K562 (cell line): ENCODE results near the gene PSMD13. TPM values are rescaled to one million over a fixed set of nuclear protein-coding genes. Genes with fewer than 3 reads are reported as not detected.

ENCODE experiments used
- BRF1 ChIP-seq: IDR thresholded peaks from 3 replicates; pipeline ENCODE4 v1.6.1; 2011; ENCODE audit warnings: borderline replicate concordance, mild to moderate bottlenecking; ENCODE audit not compliant: insufficient read length; ENCODE audit errors: extremely low read depth
- CBX1 ChIP-seq: sonication (generic); IDR thresholded peaks from 2 replicates; pipeline ENCODE4 v1.6.1; 2016; ENCODE audit warnings: antibody characterized with exemption, low read depth, mild to moderate bottlenecking
- ETS1 ChIP-seq: conservative IDR thresholded peaks from 2 replicates; pipeline ENCODE4 v1.6.1; 2011; ENCODE audit warnings: low read depth, mild to moderate bottlenecking, low read length; ENCODE audit not compliant: control insufficient read depth
- GABPA ChIP-seq: fragments of 200-800 bp; sonication (Bioruptor generic); conservative IDR thresholded peaks from 2 replicates; pipeline ENCODE4 v1.6.1; 2016; ENCODE audit warnings: low read depth, missing genetic modification characterization, missing compliant biosample characterization
- GATAD2B ChIP-seq: fragments of 450-650 bp; IDR thresholded peaks from 2 replicates; pipeline ENCODE4 v1.6.1; 2017; ENCODE audit warnings: mild to moderate bottlenecking, borderline replicate concordance
- HSF4 ChIP-seq: fragments of 250-450 bp; sonication (Bioruptor Pico); IDR thresholded peaks from 2 replicates; pipeline ENCODE4 v2.1.2; 2022; ENCODE audit warnings: mild to moderate bottlenecking, moderate library complexity, borderline replicate concordance
- KDM5B ChIP-seq: fragments of 200-600 bp; sonication (generic); IDR thresholded peaks from 2 replicates; pipeline ENCODE4 v1.6.1; 2012; ENCODE audit warnings: low read depth, mild to moderate bottlenecking, moderate library complexity, low read length, control low read depth, inconsistent platforms; ENCODE audit not compliant: insufficient replicate concordance
- MAZ ChIP-seq, 2 experiments: fragments of 450-650 bp in 1 of 2; sonication (generic) in 1 of 2; formaldehyde crosslinking; IDR thresholded peaks in 1 of 2; conservative IDR thresholded peaks in 1 of 2; 2 replicates each; pipeline versions ENCODE4 v1.4.0 to v1.5.0; 2020; ENCODE audit warnings: mild to moderate bottlenecking in 1 of 2, missing genetic modification reagents in 1 of 2
- POLR2A ChIP-seq: fragments of 450-650 bp; conservative IDR thresholded peaks from 2 replicates; pipeline ENCODE4 v1.6.1; 2016
- POLR2AphosphoS5 ChIP-seq: IDR thresholded peaks from 2 replicates; pipeline ENCODE4 v1.6.1; 2011; ENCODE audit warnings: mild to moderate bottlenecking, low read depth, low read length, moderate library complexity; ENCODE audit not compliant: control insufficient read depth, insufficient read depth
- POLR2H ChIP-seq: IDR thresholded peaks from 2 replicates; pipeline ENCODE4 v1.6.1; 2016; ENCODE audit warnings: missing genetic modification characterization, low read depth, mild to moderate bottlenecking, control low read depth, missing compliant biosample characterization, moderate library complexity
- SAFB ChIP-seq: fragments of 200-400 bp; formaldehyde crosslinking; IDR thresholded peaks from 2 replicates; pipeline ENCODE4 v1.6.1; 2017; ENCODE audit warnings: low read depth, low read length, borderline replicate concordance
- SMARCA5 ChIP-seq: fragments of 450-650 bp; IDR thresholded peaks from 2 replicates; pipeline ENCODE4 v1.6.1; 2016
- SMARCE1 ChIP-seq: fragments of 450-650 bp; IDR thresholded peaks from 2 replicates; pipeline ENCODE4 v1.7.1; 2016; ENCODE audit warnings: mild to moderate bottlenecking
- UBTF ChIP-seq, 2 experiments: IDR thresholded peaks; 2 replicates each; pipeline ENCODE4 v1.6.1; 2012; ENCODE audit warnings: improper control_type of control experiment in 2 of 2, low read depth in 2 of 2, low read length in 2 of 2, borderline replicate concordance in 1 of 2
- YY1 ChIP-seq, 3 experiments: IDR thresholded peaks; 2 replicates each; pipeline ENCODE4 v1.6.1; 2011; ENCODE audit warnings: low read length in 2 of 3, mild to moderate bottlenecking in 2 of 3, moderate library complexity in 2 of 3, borderline replicate concordance in 1 of 3, control low read depth in 1 of 3, low read depth in 1 of 3; ENCODE audit not compliant: insufficient read depth in 3 of 3, insufficient replicate concordance in 2 of 3, control insufficient read depth in 1 of 3, insufficient read length in 1 of 3; ENCODE audit errors: extremely low read depth in 1 of 3
- ZFX ChIP-seq: sonication (generic); formaldehyde crosslinking; IDR thresholded peaks from 2 replicates; pipeline ENCODE4 v1.8.0; 2022; ENCODE audit warnings: mild to moderate bottlenecking, missing genetic modification reagents, moderate library complexity
- ZKSCAN1 ChIP-seq: fragments of 150-350 bp; IDR thresholded peaks from 2 replicates; pipeline ENCODE4 v1.6.1; 2016; ENCODE audit warnings: low read depth, low read length
- ZNF639 ChIP-seq, 2 experiments: fragments of 200-800 bp in 1 of 2; sonication (Bioruptor generic) in 1 of 2; sonication (generic) in 1 of 2; formaldehyde crosslinking in 1 of 2; IDR thresholded peaks in 1 of 2; conservative IDR thresholded peaks in 1 of 2; 2 replicates each; pipeline versions ENCODE4 v1.5.0 to v1.6.1; 2016 to 2020; ENCODE audit warnings: missing compliant biosample characterization in 1 of 2, missing genetic modification characterization in 1 of 2, missing genetic modification reagents in 1 of 2
- polyA plus RNA-seq, 8 experiments: library from polyadenylated mRNA; depleted of rRNA in 4 of 8; stranded (reverse) in 5 of 8; unstranded in 3 of 8; fragments of >200 nt; fragmentation: Nextera tagmentation in 2 of 8; fragmentation: Illumina TruSeq in 1 of 8; extraction: Ambion mirVana in 2 of 8; extraction: Trizol in 1 of 8; gene quantifications; 2 replicates each; pipeline versions ENCODE4 v1.2.1 to v1.2.3, GENCODE V29; 2011 to 2014; ENCODE audit warnings: inconsistent platforms in 1 of 8, missing spikeins in 1 of 8
- total RNA-seq, 7 experiments: library from RNA; depleted of rRNA in 6 of 7; stranded (reverse); fragments of >200 nt in 6 of 7; fragmentation: Illumina TruSeq in 2 of 7; extraction: Trizol in 2 of 7; gene quantifications; 2 replicates each; pipeline versions ENCODE4 v1.2.1 to v1.2.3, GENCODE V29; 2011 to 2021; ENCODE audit warnings: low replicate concordance in 1 of 7

The PSMD13 gene
- total and polyA plus RNA-seq, 9 of the 15 experiments (the other 6 are each of a cell fraction or from before 2014, with no cell fraction given): 185 to 383 (median 267) TPM

GRCh38 chr11:288478-289397 lies 52.0 kb downstream of the PSMD13 start, which contains the start of gene PGGHG (continued):
- TF ChIP-seq ZNF639 (CRISPR knock-in tag; conservative IDR thresholded peaks at IDR 0.05 in 1 of 2, IDR thresholded peaks at IDR 0.05 in 1 of 2) (peak in 1 of 2 experiments; percentile 49; a peak in 1 of 4 replicates), MAZ (CRISPR knock-in tag; conservative IDR thresholded peaks at IDR 0.05 in 1 of 2, IDR thresholded peaks at IDR 0.05 in 1 of 2) (peak in 1 of 2 experiments; percentile 64; a peak in 1 of 4 replicates), HSF4 (no peak), GABPA (peak; percentile 46), ZKSCAN1 (no peak), ZFX (CRISPR knock-in tag) (peak; percentile 54; the same call in 1 of the 2 replicates), SMARCA5 (no peak), POLR2AphosphoS5 (0 out of 2 replicates have a peak, but pooled peaks have one; percentile 59), UBTF (IDR thresholded peaks at IDR 0.05; ENCODE audit: borderline replicate concordance in 1 of 2, low read depth in 2 of 2, low read length in 2 of 2) (peak in 1 of 2 experiments; percentile 28; a peak in 1 of 4 replicates), GATAD2B (peak; percentile 90), YY1 (IDR thresholded peaks at IDR 0.05; ENCODE audit: borderline replicate concordance in 1 of 3, control insufficient read depth in 1 of 3, extremely low read depth in 1 of 3, insufficient read depth in 3 of 3, insufficient read length in 1 of 3, insufficient replicate concordance in 2 of 3, low read depth in 1 of 3, low read length in 2 of 3) (peak in 1 of 3 experiments; percentile 29), KDM5B (peak; percentile 43), ETS1 (peak; percentile 25; the same call in 1 of the 2 replicates), BRF1 (no peak), POLR2H (peak; percentile 63), SAFB (peak; percentile 87), POLR2A (0 out of 2 replicates have a peak, but pooled peaks have one; percentile 12), SMARCE1 (no peak), CBX1 (peak; percentile 65; the same call in 1 of the 2 replicates)
